ENCODE data around the gene MAPK4.
"Not testable (repeated sequence)": the region's sequence is repeated elsewhere in the genome, so short reads cannot be mapped to it uniquely, and the experiment has no call there.

The MAPK4 gene

DNA sequence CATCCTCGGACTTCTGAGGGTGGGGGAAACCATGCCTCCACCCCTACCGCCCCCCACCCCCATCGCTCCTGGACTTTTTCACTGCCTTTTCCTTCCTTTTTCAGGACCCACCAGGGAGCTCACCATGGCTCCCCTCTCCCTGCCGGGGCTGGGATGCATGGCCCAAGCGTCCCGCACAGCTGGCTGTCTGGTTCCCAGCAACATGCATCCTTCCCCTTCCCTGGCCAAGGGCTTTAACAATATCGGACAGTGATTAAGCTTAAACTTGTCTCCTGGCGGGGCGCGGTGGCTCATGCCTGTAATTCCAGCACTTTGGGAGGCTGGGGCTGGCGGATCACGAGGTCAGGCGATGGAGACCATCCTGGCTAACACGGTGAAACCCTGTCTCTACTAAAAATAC is 215.8 kb downstream of the MAPK4 start:
- no peak for DNase-seq

DNA sequence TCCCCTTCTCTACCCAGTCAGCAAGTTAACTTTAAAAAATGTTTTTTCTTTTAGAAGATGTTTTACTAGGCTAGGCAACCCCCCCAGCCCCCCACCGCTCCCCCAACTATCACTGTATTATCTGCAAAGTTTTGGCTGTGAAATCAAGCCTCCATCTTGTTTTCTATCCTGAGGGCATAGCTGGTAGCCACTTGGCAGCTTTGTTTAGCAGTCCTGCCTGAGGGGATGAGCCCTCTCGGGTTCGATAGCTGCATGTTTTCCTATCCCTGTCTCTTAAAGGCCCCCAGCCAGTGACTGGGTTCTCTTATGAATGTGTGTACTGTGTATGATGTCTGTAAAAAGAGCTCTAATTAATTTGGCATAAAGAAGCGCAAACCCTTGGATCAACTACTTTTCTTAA is 216.5 kb downstream of the MAPK4 start:
- no peak for DNase-seq

DNA sequence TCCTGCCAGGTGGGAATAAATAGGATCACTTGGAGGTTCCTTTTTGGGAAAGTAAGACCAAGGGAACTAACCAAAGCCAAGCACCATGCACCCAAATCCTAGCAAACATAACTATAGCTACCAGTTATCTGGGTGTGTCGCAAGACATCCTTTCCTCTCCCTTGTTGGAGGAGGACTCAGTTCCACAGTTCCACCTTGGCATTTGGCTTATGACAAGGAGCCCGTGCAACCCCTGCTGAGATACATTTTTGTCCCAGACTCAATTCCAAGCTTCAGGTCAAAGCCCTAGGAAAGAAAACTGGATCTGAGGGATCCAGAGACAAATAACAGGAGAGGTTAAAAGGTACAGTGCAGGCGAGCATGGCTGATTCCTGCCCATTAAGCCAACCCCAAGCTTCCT is 219.1 kb downstream of the MAPK4 start:
- DNase-seq, result not testable (repeated sequence)
